ENCODE results near the gene CFAP251. TPM values are rescaled to one million over a fixed set of nuclear protein-coding genes. Genes with fewer than 3 reads are reported as not detected.

CFAP251 gene
- total and polyA plus RNA-seq, 2 of the 8 experiments (the other 6 are each of a cell fraction or from before 2014, with no cell fraction given) = 1.8 to 2.9 TPM

- FAIRE-seq = no peak
- POLR2A ChIA-PET (ENCODE audit: partially characterized antibody) = interaction anchor here (0.8 kb wide), 1 partner anchor 9 kb away, joined by 3 read pairs; no protein-coding TSS in a partner anchor
- TF ChIP-seq CBX5 (IDR thresholded peaks at IDR 0.05; ENCODE audit: low read depth, low read length) (no peak), CEBPB (IDR thresholded peaks at IDR 0.05; ENCODE audit: low read depth, low read length) (no peak), SUZ12 (IDR thresholded peaks at IDR 0.05; ENCODE audit: low read length) (no peak), ASH2L (IDR thresholded peaks at IDR 0.05; ENCODE audit: low read length) (no peak), ATF2 (IDR thresholded peaks at IDR 0.05; ENCODE audit: low read length) (no peak), POLR2AphosphoS5 (IDR thresholded peaks at IDR 0.05; ENCODE audit: low read depth, low read length) (no peak), JUN (IDR thresholded peaks at IDR 0.05; ENCODE audit: low read depth, low read length) (no peak), EZH2 (IDR thresholded peaks at IDR 0.05; ENCODE audit: low read depth, low read length, severe bottlenecking) (no peak), ATF3 (IDR thresholded peaks at IDR 0.05; ENCODE audit: insufficient read depth, low read depth, low read length) (no peak), SIRT6 (IDR thresholded peaks at IDR 0.05; ENCODE audit: low read length) (no peak), RFX5 (IDR thresholded peaks at IDR 0.05; ENCODE audit: borderline replicate concordance, low read depth, low read length) (no peak), POLR2A (IDR thresholded peaks at IDR 0.05; ENCODE audit: control extremely low read depth in 1 of 2, low read depth in 2 of 2, low read length in 2 of 2) (no peak), NANOG (IDR thresholded peaks at IDR 0.05; ENCODE audit: insufficient read depth, low read depth, low read length, poor library complexity, severe bottlenecking) (no peak)
Measured at GRCh38 chr12:121934309-121934664, 15.9 kb downstream of the CFAP251 start.

More at GRCh38 chr12:121934309-121934664, 15.9 kb downstream of the CFAP251 start:
- H2AK5ac ChIP-seq (ENCODE audit: low read depth, low read length) = no peak overlapping the region
- 0 out of 2 replicates have a peak overlapping the region, but pooled peaks have one; percentile 9 for H2BK5ac ChIP-seq (ENCODE audit: low read depth, low read length)
- H2BK12ac ChIP-seq (ENCODE audit: low read depth, low read length) = no peak overlapping the region
- peaks cover 2 to 12% (median 6%) of the 10 kb centered on the region in 4 experiments for H3K4me1 ChIP-seq (replicated peaks in 1 of 4; ENCODE audit: control insufficient read depth in 3 of 4, insufficient read depth in 4 of 4, low read length in 3 of 4)
- H3K56ac ChIP-seq (replicated peaks; ENCODE audit: insufficient read length, low read depth, low read length) = no peak overlapping the region
- H2BK15ac ChIP-seq (ENCODE audit: low read length) = no peak overlapping the region
- no peak overlapping the region for H2BK120ac ChIP-seq (replicated peaks; ENCODE audit: low read depth, low read length)
- no peak overlapping the region for H4K91ac ChIP-seq (replicated peaks; ENCODE audit: insufficient read length, low read length)
- no peaks in the 10 kb centered on the region for H3K79me2 ChIP-seq (ENCODE audit: control insufficient read depth in 1 of 2, insufficient read depth in 2 of 2, low read length in 2 of 2)
- CTCF ChIA-PET (ENCODE audit: partially characterized antibody) = interaction anchor here (0.5 to 2.4 kb wide), 12 partner anchors 9 to 1462 kb away, joined by 3 to 8 read pairs (median 4); partner anchors contain the start of gene CFAP251
- no peak for DNase-seq (ENCODE audit: low read depth in 1 of 2, low spot score in 2 of 2)
- H3K18ac ChIP-seq (ENCODE audit: extremely low read depth, low read length) = no peak overlapping the region
- no peaks in the 10 kb centered on the region for H4K20me1 ChIP-seq (replicated peaks in 1 of 2; ENCODE audit: control insufficient read depth in 1 of 2, insufficient read depth in 2 of 2, low read length in 2 of 2)
- no peak overlapping the region; the same call in 1 of the 2 replicates for H4K8ac ChIP-seq (ENCODE audit: extremely low read depth, insufficient read depth, low read length)
- H3K9me3 ChIP-seq (ENCODE audit: insufficient read depth in 2 of 2, low read depth in 1 of 2, low read length in 1 of 2) = no peaks in the 10 kb centered on the region; a peak in 1 of 4 replicates
- H3K4me2 ChIP-seq (ENCODE audit: insufficient read depth in 1 of 2, low read depth in 2 of 2, low read length in 2 of 2) = no peak overlapping the region
- H3K27ac ChIP-seq (ENCODE audit: low read depth, low read length) = no peak overlapping the region
- no peaks in the 10 kb centered on the region for H3K23me2 ChIP-seq (ENCODE audit: low read depth, low read length)
- no peak overlapping the region for H3K4me3 ChIP-seq (ENCODE audit: extremely low read depth in 1 of 4, insufficient read depth in 2 of 4, low read depth in 3 of 4, low read length in 4 of 4)
- no peaks in the 10 kb centered on the region for H3K79me1 ChIP-seq (ENCODE audit: low read depth, low read length)
- WGBS, 2 experiments (ENCODE audit: extremely low coverage in 1 of 2, insufficient coverage in 1 of 2, insufficient read length in 1 of 2, insufficient replicate concordance in 2 of 2, low coverage in 1 of 2, low lambda C conversion rate in 2 of 2, missing lambda C conversion rate in 1 of 2) = 100% methylated on average over 2 of the region's 2 CpGs; no CpG with 5 or more reads in 1 of the 2 experiments
- no peaks in the 10 kb centered on the region for H3K27me3 ChIP-seq (replicated peaks in 1 of 4; ENCODE audit: control insufficient read depth in 3 of 4, extremely low read depth in 1 of 4, insufficient read depth in 3 of 4, low read length in 3 of 4)
- no peaks in the 10 kb centered on the region for H3K36me3 ChIP-seq (ENCODE audit: control insufficient read depth in 2 of 4, insufficient read depth in 4 of 4, low read length in 3 of 4)
- no peak overlapping the region for H3K23ac ChIP-seq (ENCODE audit: insufficient read length)
- H2AFZ ChIP-seq (ENCODE audit: low read length) = peak overlapping the region; percentile 94; the same call in 1 of the 2 replicates
- peak overlapping the region; percentile 34 for H4K5ac ChIP-seq (ENCODE audit: insufficient read length, low read depth, low read length)
- H2BK20ac ChIP-seq (ENCODE audit: low read length) = no peak overlapping the region
- H3K14ac ChIP-seq (ENCODE audit: insufficient read length) = no peak overlapping the region
- no peak overlapping the region for H3K9ac ChIP-seq (replicated peaks in 1 of 4; ENCODE audit: extremely low read depth in 1 of 4, low read depth in 3 of 4, low read length in 3 of 4)
- H3K4ac ChIP-seq (replicated peaks; ENCODE audit: insufficient read length, low read depth, low read length) = no peak overlapping the region

All from H1 (cell line).